H1 (cell line): ENCODE results near the gene VMP1. TPM values are rescaled to one million over a fixed set of nuclear protein-coding genes. Genes with fewer than 3 reads are reported as not detected.

Experiments
- CTCF ChIA-PET: fragments of 300-600 bp; sonication (Branson Sonifier 250); formaldehyde crosslinking; loops from one replicate; lab custom pipeline; 2021; ENCODE audit not compliant: partially characterized antibody; lab: Charles Lee
- POLR2A ChIA-PET: fragments of 300-600 bp; sonication (Branson Sonifier 250); formaldehyde crosslinking; loops from one replicate; lab custom pipeline; 2021; ENCODE audit warnings: inconsistent platforms; ENCODE audit not compliant: partially characterized antibody; lab: Charles Lee
- DNase-seq, 2 experiments: peaks; one replicate each; pipeline versions ENCODE4 v3.0.0 to v3.0.0-alpha.2; 2010 to 2022; ENCODE audit warnings: low spot score in 2 of 2, low read depth in 1 of 2, mixed read lengths in 1 of 2
- FAIRE-seq: peaks from 2 replicates; lab custom pipeline; 2011; peaks lifted over from hg19 to GRCh38; lab: Jason Lieb, UNC
- H2AFZ ChIP-seq: 2 replicates; pipeline ENCODE4 v1.8.1; 2012; ENCODE audit warnings: low read length, inconsistent platforms
- H2AK5ac ChIP-seq: 2 replicates; pipeline ENCODE4 v1.6.1; 2013; ENCODE audit warnings: low read depth, low read length
- H2BK120ac ChIP-seq: replicated peaks from 2 replicates; pipeline ENCODE3; 2013; ENCODE audit warnings: low read depth, low read length, inconsistent platforms
- H2BK12ac ChIP-seq: 2 replicates; pipeline ENCODE4 v1.6.1; 2013; ENCODE audit warnings: low read depth, low read length
- H2BK15ac ChIP-seq: 2 replicates; pipeline ENCODE4 v1.6.1; 2013; ENCODE audit warnings: low read length
- H2BK20ac ChIP-seq: 2 replicates; pipeline ENCODE4 v1.6.1; 2013; ENCODE audit warnings: low read length
- H2BK5ac ChIP-seq: 2 replicates; pipeline ENCODE4 v1.6.1; 2013; ENCODE audit warnings: low read depth, low read length
- H3K14ac ChIP-seq: 2 replicates; pipeline ENCODE4 v1.6.1; 2013; ENCODE audit warnings: inconsistent platforms; ENCODE audit not compliant: insufficient read length
- H3K18ac ChIP-seq: 2 replicates; pipeline ENCODE4 v1.6.1; 2013; ENCODE audit warnings: low read length; ENCODE audit errors: extremely low read depth
- H3K23ac ChIP-seq: 2 replicates; pipeline ENCODE4 v1.6.1; 2013; ENCODE audit warnings: inconsistent platforms; ENCODE audit not compliant: insufficient read length
- H3K23me2 ChIP-seq: 2 replicates; pipeline ENCODE4 v1.6.1; 2013; ENCODE audit warnings: low read depth, low read length
- H3K27ac ChIP-seq: 2 replicates; pipeline ENCODE4 v1.6.1; 2011; ENCODE audit warnings: low read depth, low read length, inconsistent platforms
- H3K27me3 ChIP-seq, 4 experiments: replicated peaks in 1 of 4; 1 replicate in 1 of 4; 2 replicates in 3 of 4; pipeline versions ENCODE4 v1.6.1 to v1.8.1; 2011 to 2013; ENCODE audit warnings: low read length in 3 of 4, mild to moderate bottlenecking in 3 of 4, inconsistent platforms in 2 of 4, mixed read lengths in 2 of 4, moderate library complexity in 1 of 4; ENCODE audit not compliant: control insufficient read depth in 3 of 4, insufficient read depth in 3 of 4; ENCODE audit errors: extremely low read depth in 1 of 4
- H3K36me3 ChIP-seq, 4 experiments: 2 replicates each; pipeline versions ENCODE4 v1.6.1 to v1.8.1; 2011 to 2013; ENCODE audit warnings: mild to moderate bottlenecking in 4 of 4, low read length in 3 of 4, moderate library complexity in 2 of 4, control low read depth in 1 of 4, inconsistent platforms in 1 of 4; ENCODE audit not compliant: insufficient read depth in 4 of 4, control insufficient read depth in 2 of 4
- H3K4ac ChIP-seq: replicated peaks from 2 replicates; pipeline ENCODE3; 2013; ENCODE audit warnings: low read length, low read depth, mixed read lengths, inconsistent platforms; ENCODE audit not compliant: insufficient read length
- H3K4me1 ChIP-seq, 4 experiments: replicated peaks in 1 of 4; 1 replicate in 1 of 4; 2 replicates in 3 of 4; pipeline versions ENCODE4 v1.6.1 to v1.8.1; 2011 to 2013; ENCODE audit warnings: low read length in 3 of 4, inconsistent platforms in 2 of 4, mixed read lengths in 1 of 4; ENCODE audit not compliant: insufficient read depth in 4 of 4, control insufficient read depth in 3 of 4
- H3K4me2 ChIP-seq, 2 experiments: 2 replicates each; pipeline versions ENCODE4 v1.6.1 to v1.8.1; 2011 to 2013; ENCODE audit warnings: low read depth in 2 of 2, low read length in 2 of 2, control low read depth in 1 of 2, inconsistent platforms in 1 of 2, mild to moderate bottlenecking in 1 of 2; ENCODE audit not compliant: insufficient read depth in 1 of 2
- H3K4me3 ChIP-seq, 4 experiments: fragments of 200-600, 300-600 bp in 1 of 4; sonication (generic), shearing (Covaris generic), sonication (Bioruptor Twin) in 1 of 4; 2 replicates each; pipeline versions ENCODE4 v1.5.1 to v1.8.1; 2011 to 2016; ENCODE audit warnings: low read length in 4 of 4, low read depth in 3 of 4, control low read depth in 2 of 4, inconsistent platforms in 2 of 4, mild to moderate bottlenecking in 2 of 4, mixed read lengths in 1 of 4, moderate library complexity in 1 of 4; ENCODE audit not compliant: insufficient read depth in 2 of 4; ENCODE audit errors: extremely low read depth in 1 of 4
- H3K56ac ChIP-seq: replicated peaks from 2 replicates; pipeline ENCODE3; 2013; ENCODE audit warnings: low read depth, mild to moderate bottlenecking, mixed read lengths, low read length, inconsistent platforms; ENCODE audit not compliant: insufficient read length
- H3K79me1 ChIP-seq: 2 replicates; pipeline ENCODE4 v1.6.1; 2013; ENCODE audit warnings: low read depth, low read length, control low read depth
- H3K79me2 ChIP-seq, 2 experiments: 2 replicates each; pipeline versions ENCODE4 v1.6.1 to v1.8.1; 2012 to 2013; ENCODE audit warnings: low read length in 2 of 2, mild to moderate bottlenecking in 2 of 2, inconsistent platforms in 1 of 2; ENCODE audit not compliant: insufficient read depth in 2 of 2, control insufficient read depth in 1 of 2
- H3K9ac ChIP-seq, 4 experiments: replicated peaks in 1 of 4; 1 replicate in 1 of 4; 2 replicates in 3 of 4; pipeline versions ENCODE4 v1.6.1 to v1.8.1; 2011 to 2013; ENCODE audit warnings: low read depth in 3 of 4, low read length in 3 of 4, control low read depth in 2 of 4, mild to moderate bottlenecking in 2 of 4, moderate library complexity in 2 of 4, inconsistent platforms in 1 of 4; ENCODE audit errors: extremely low read depth in 1 of 4
- H3K9me3 ChIP-seq, 2 experiments: 2 replicates each; pipeline versions ENCODE4 v1.6.1 to v1.8.1; 2012 to 2013; ENCODE audit warnings: mild to moderate bottlenecking in 2 of 2, moderate library complexity in 2 of 2, control low read depth in 1 of 2, inconsistent platforms in 1 of 2, low read depth in 1 of 2, low read length in 1 of 2, mixed read lengths in 1 of 2; ENCODE audit not compliant: insufficient read depth in 2 of 2
- H4K20me1 ChIP-seq, 2 experiments: replicated peaks in 1 of 2; 2 replicates each; pipeline versions ENCODE3 to v1.8.1; 2011 to 2013; ENCODE audit warnings: inconsistent platforms in 2 of 2, low read length in 2 of 2, mild to moderate bottlenecking in 1 of 2; ENCODE audit not compliant: insufficient read depth in 2 of 2, control insufficient read depth in 1 of 2
- H4K5ac ChIP-seq: 2 replicates; pipeline ENCODE4 v1.6.1; 2013; ENCODE audit warnings: low read length, low read depth, mixed read lengths, inconsistent platforms; ENCODE audit not compliant: insufficient read length
- H4K8ac ChIP-seq: 2 replicates; pipeline ENCODE4 v1.8.0; 2013; ENCODE audit warnings: mild to moderate bottlenecking, moderate library complexity, low read length, inconsistent platforms; ENCODE audit not compliant: insufficient read depth; ENCODE audit errors: extremely low read depth
- H4K91ac ChIP-seq: replicated peaks from 2 replicates; pipeline ENCODE3; 2013; ENCODE audit warnings: low read length, mixed read lengths, inconsistent platforms; ENCODE audit not compliant: insufficient read length
- CTBP2 ChIP-seq: IDR thresholded peaks from 2 replicates; pipeline ENCODE4 v1.7.0; 2011; ENCODE audit warnings: borderline replicate concordance, mild to moderate bottlenecking, moderate library complexity, mixed read lengths, low read length; ENCODE audit not compliant: insufficient read depth, insufficient read length
- EZH2 ChIP-seq: fragments of 200-600 bp; sonication (generic); IDR thresholded peaks from 2 replicates; pipeline ENCODE4 v1.7.1; 2012; ENCODE audit warnings: low read depth, mild to moderate bottlenecking, moderate library complexity, low read length, inconsistent platforms; ENCODE audit not compliant: severe bottlenecking
- TCF12 ChIP-seq: IDR thresholded peaks from 2 replicates; pipeline ENCODE4 v1.6.1; 2011; ENCODE audit warnings: low read depth, mild to moderate bottlenecking, low read length
- WGBS, 2 experiments: shearing (Covaris generic) in 1 of 2; methylation state at CpG; one replicate each; pipeline versions ENCODE4 v1.1.6 to v1.1.7; 2013 to 2015; ENCODE audit warnings: low lambda C conversion rate in 2 of 2, mixed read lengths in 2 of 2, inconsistent platforms in 1 of 2, low coverage in 1 of 2, missing lambda C conversion rate in 1 of 2; ENCODE audit not compliant: insufficient replicate concordance in 2 of 2, insufficient coverage in 1 of 2, insufficient read length in 1 of 2; ENCODE audit errors: extremely low coverage in 1 of 2, missing lambda C conversion rate in 1 of 2; 5-methylcytosine and 5-hydroxymethylcytosine counted together
- polyA plus RNA-seq, 7 experiments: library from polyadenylated mRNA; depleted of rRNA in 3 of 7; stranded (reverse) in 5 of 7; unstranded in 2 of 7; fragments of >200 nt in 5 of 7; fragments of 200-250 nt in 2 of 7; gene quantifications; 1 replicate in 5 of 7; 2 replicates in 1 of 7; 4 replicates in 1 of 7; pipeline versions ENCODE4 v1.2.1 to v1.2.3, GENCODE V29; 2011 to 2013; ENCODE audit warnings: missing spikeins in 2 of 7, mixed read lengths in 2 of 7
- total RNA-seq: library from RNA; stranded (reverse); fragmentation: NEBNext Ultra II Directional; extraction: Animal tissue kit (Norgen Biotek cat#: 25700); gene quantifications from 2 replicates; pipeline ENCODE4 v1.2.1, GENCODE V29; 2021

The VMP1 gene
- total and polyA plus RNA-seq, 2 of the 8 experiments (the other 6 are each of a cell fraction or from before 2014, with no cell fraction given) = 45.0 to 92.7 TPM

GRCh38 chr17:59825533-59826322 lies 118.3 kb downstream of the VMP1 start:
- 81% methylated on average over 5 of the region's 5 CpGs; no CpG with 5 or more reads in 1 of the 2 experiments for WGBS, 2 experiments
- Histone ChIP-seq H2BK5ac (no peak overlapping the region), H3K36me3 (no peaks in the 10 kb centered on the region), H3K4me3 (no peak overlapping the region), H3K23me2 (no peaks in the 10 kb centered on the region), H3K18ac (no peak overlapping the region), H3K23ac (no peak overlapping the region), H3K14ac (no peak overlapping the region), H3K79me1 (no peaks in the 10 kb centered on the region), H3K79me2 (no peaks in the 10 kb centered on the region), H4K20me1 (no peaks in the 10 kb centered on the region), H3K9ac (no peak overlapping the region), H4K8ac (no peak overlapping the region), H2BK15ac (no peak overlapping the region), H3K27ac (0 out of 2 replicates have a peak overlapping the region, but pooled peaks have one; percentile 37), H3K4ac (no peak overlapping the region), H2BK120ac (no peak overlapping the region), H3K56ac (no peak overlapping the region), H2AFZ (no peak overlapping the region), H3K27me3 (no peaks in the 10 kb centered on the region), H4K5ac (no peak overlapping the region), H3K4me1 (peaks cover 2 to 11% (median 10%) of the 10 kb centered on the region in 4 experiments; a peak in 5 of 7 replicates), H2AK5ac (no peak overlapping the region), H3K9me3 (no peaks in the 10 kb centered on the region), H4K91ac (no peak overlapping the region), H2BK12ac (no peak overlapping the region), H3K4me2 (0 out of 4 replicates have a peak overlapping the region, but pooled peaks of 1 of the 2 experiments have one; percentile 0), H2BK20ac (peak overlapping the region; percentile 53; the same call in 1 of the 2 replicates)
- DNase-seq = no peak
- TF ChIP-seq TCF12 (no peak), EZH2 (no peak), CTBP2 (no peak)
- ChIA-PET CTCF (interaction anchor here (1.0 to 1.1 kb wide), 2 partner anchors 46 to 72 kb away, joined by 4 read pairs; no protein-coding TSS in a partner anchor), POLR2A (interaction anchor here (11.2 kb wide), 1 partner anchor 16 kb away, joined by 137 read pairs; no protein-coding TSS in a partner anchor)
- no peak for FAIRE-seq
